Endodermal cell (in vitro differentiated cells): Measurements from ENCODE around the gene GLRX3. TPM values are rescaled to one million over a fixed set of nuclear protein-coding genes. Genes with fewer than 3 reads are reported as not detected.

ENCODE experiments used
- DNase-seq: peaks from one replicate; pipeline ENCODE4 v3.0.0-alpha.2; 2017
- H3K27ac ChIP-seq: 2 replicates; pipeline ENCODE4 v1.5.1; 2013; ENCODE audit warnings: mild to moderate bottlenecking, low read depth, low read length, moderate library complexity
- H3K27me3 ChIP-seq: 2 replicates; pipeline ENCODE4 v1.6.1; 2013; ENCODE audit warnings: mild to moderate bottlenecking, low read length, moderate library complexity; ENCODE audit not compliant: insufficient read depth, control insufficient read depth, poor library complexity, severe bottlenecking
- H3K36me3 ChIP-seq: 2 replicates; pipeline ENCODE4 v1.7.0; 2013; ENCODE audit warnings: mild to moderate bottlenecking, low read length, moderate library complexity; ENCODE audit not compliant: control insufficient read depth, insufficient read depth
- H3K4me1 ChIP-seq: one replicate; pipeline ENCODE4 v1.7.0; 2013; ENCODE audit warnings: low read length; ENCODE audit not compliant: control insufficient read depth, insufficient read depth
- H3K4me3 ChIP-seq: 2 replicates; pipeline ENCODE4 v1.5.1; 2013; ENCODE audit warnings: mild to moderate bottlenecking, low read length, moderate library complexity
- H3K9ac ChIP-seq: 2 replicates; pipeline ENCODE4 v1.6.1; 2013; ENCODE audit warnings: mild to moderate bottlenecking, low read length, moderate library complexity; ENCODE audit not compliant: poor library complexity, severe bottlenecking; ENCODE audit errors: extremely low read depth
- H3K9me3 ChIP-seq: 2 replicates; pipeline ENCODE4 v1.6.1; 2013; ENCODE audit warnings: mild to moderate bottlenecking, low read length, moderate library complexity; ENCODE audit not compliant: control insufficient read depth
- H3K27ac Mint-ChIP-seq: 2 replicates; pipeline ENCODE4 v1.8.0; 2020; ENCODE audit warnings: mixed read lengths
- H3K27me3 Mint-ChIP-seq: 2 replicates; pipeline ENCODE4 v1.8.0; 2021; ENCODE audit warnings: mild to moderate bottlenecking, mixed read lengths; ENCODE audit not compliant: insufficient read depth
- H3K36me3 Mint-ChIP-seq: 2 replicates; pipeline ENCODE4 v1.8.0; 2020; ENCODE audit warnings: low read depth, mixed read lengths
- H3K4me1 Mint-ChIP-seq: 2 replicates; pipeline ENCODE4 v1.8.0; 2020; ENCODE audit warnings: mixed read lengths
- H3K4me3 Mint-ChIP-seq: 2 replicates; pipeline ENCODE4 v1.8.0; 2020; ENCODE audit warnings: mild to moderate bottlenecking, moderate library complexity, mixed read lengths
- H3K9me3 Mint-ChIP-seq: 2 replicates; pipeline ENCODE4 v1.8.0; 2020; ENCODE audit warnings: mild to moderate bottlenecking, mixed read lengths
- WGBS, 2 experiments: methylation state at CpG; one replicate each; pipeline versions ENCODE4 v1.1.5 to v1.1.7; 2013; ENCODE audit warnings: missing lambda C conversion rate in 2 of 2, mixed read lengths in 1 of 2; ENCODE audit not compliant: insufficient coverage in 1 of 2, insufficient read length in 1 of 2; 5-methylcytosine and 5-hydroxymethylcytosine counted together
- total RNA-seq, 2 donors: library from RNA; stranded (reverse); fragmentation: NEBNext Ultra II Directional in 1 of 2; extraction: Animal tissue kit (Norgen Biotek cat#: 25700) in 1 of 2; gene quantifications; 2 replicates in 1 of 2; 3 replicates in 1 of 2; pipeline ENCODE4 v1.2.1, GENCODE V29; 2021
- TF ChIP-seq, protein P1 (sequence below): fragments of 200-600 bp; sonication (generic); conservative IDR thresholded peaks from 2 replicates; pipeline ENCODE4 v1.5.0; 2021; ENCODE audit warnings: antibody characterized with exemption, mild to moderate bottlenecking

Gene GLRX3
- total RNA-seq, 2 donors from 2014 or later = 119 to 123 TPM

GRCh38 chr10:130128922-130129321, 7.3 kb upstream of the GLRX3 start:
- H3K27me3 Mint-ChIP-seq = peaks cover 17% of the 10 kb centered on the region
- no peak overlapping the region for H3K27ac ChIP-seq
- no peak overlapping the region for H3K4me3 Mint-ChIP-seq
- DNase-seq = no peak
- TF ChIP-seq, protein P1, sequence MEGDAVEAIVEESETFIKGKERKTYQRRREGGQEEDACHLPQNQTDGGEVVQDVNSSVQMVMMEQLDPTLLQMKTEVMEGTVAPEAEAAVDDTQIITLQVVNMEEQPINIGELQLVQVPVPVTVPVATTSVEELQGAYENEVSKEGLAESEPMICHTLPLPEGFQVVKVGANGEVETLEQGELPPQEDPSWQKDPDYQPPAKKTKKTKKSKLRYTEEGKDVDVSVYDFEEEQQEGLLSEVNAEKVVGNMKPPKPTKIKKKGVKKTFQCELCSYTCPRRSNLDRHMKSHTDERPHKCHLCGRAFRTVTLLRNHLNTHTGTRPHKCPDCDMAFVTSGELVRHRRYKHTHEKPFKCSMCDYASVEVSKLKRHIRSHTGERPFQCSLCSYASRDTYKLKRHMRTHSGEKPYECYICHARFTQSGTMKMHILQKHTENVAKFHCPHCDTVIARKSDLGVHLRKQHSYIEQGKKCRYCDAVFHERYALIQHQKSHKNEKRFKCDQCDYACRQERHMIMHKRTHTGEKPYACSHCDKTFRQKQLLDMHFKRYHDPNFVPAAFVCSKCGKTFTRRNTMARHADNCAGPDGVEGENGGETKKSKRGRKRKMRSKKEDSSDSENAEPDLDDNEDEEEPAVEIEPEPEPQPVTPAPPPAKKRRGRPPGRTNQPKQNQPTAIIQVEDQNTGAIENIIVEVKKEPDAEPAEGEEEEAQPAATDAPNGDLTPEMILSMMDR = no peak
- no peaks in the 10 kb centered on the region for H3K36me3 ChIP-seq
- no peaks in the 10 kb centered on the region for H3K4me1 ChIP-seq
- peaks cover 9% of the 10 kb centered on the region for H3K4me1 Mint-ChIP-seq
- 87 to 90% methylated on average over 6 to 27 of the region's 27 CpGs for WGBS, 2 experiments
- H3K27ac Mint-ChIP-seq = no peak overlapping the region
- H3K27me3 ChIP-seq = no peaks in the 10 kb centered on the region
- no peaks in the 10 kb centered on the region for H3K9me3 Mint-ChIP-seq
- no peaks in the 10 kb centered on the region for H3K36me3 Mint-ChIP-seq
- no peak overlapping the region for H3K9ac ChIP-seq
- no peak overlapping the region for H3K4me3 ChIP-seq
- H3K9me3 ChIP-seq = no peaks in the 10 kb centered on the region

- WGBS, 2 experiments = 37 to 38% methylated on average over 11 to 17 of the region's 17 CpGs
- Mint-ChIP-seq H3K4me1 (peaks cover 10% of the 10 kb centered on the region), H3K4me3 (peak overlapping the region; percentile 79), H3K27me3 (peaks cover 16% of the 10 kb centered on the region), H3K27ac (no peak overlapping the region), H3K9me3 (no peaks in the 10 kb centered on the region), H3K36me3 (peaks cover 22% of the 10 kb centered on the region)
- Histone ChIP-seq H3K4me3 (peak overlapping the region; percentile 95), H3K27ac (no peak overlapping the region), H3K9me3 (no peaks in the 10 kb centered on the region), H3K9ac (peak overlapping the region; percentile 30), H3K27me3 (no peaks in the 10 kb centered on the region), H3K4me1 (no peaks in the 10 kb centered on the region), H3K36me3 (peaks cover 19% of the 10 kb centered on the region)
- DNase-seq = no peak
- TF ChIP-seq, protein P1 = no peak
These were observed 440 bp upstream of the GLRX3 start for GRCh38 chr10:130135676-130136225.

- H3K9me3 ChIP-seq = no peaks in the 10 kb centered on the region
- H3K4me3 ChIP-seq = peak overlapping the region; percentile 95
- Mint-ChIP-seq H3K4me3 (peak overlapping the region; percentile 79), H3K36me3 (peaks cover 31% of the 10 kb centered on the region), H3K27ac (peak overlapping the region; percentile 79), H3K9me3 (no peaks in the 10 kb centered on the region), H3K4me1 (peaks cover 16% of the 10 kb centered on the region), H3K27me3 (peaks cover 11% of the 10 kb centered on the region)
- 6 to 8% methylated on average over 8 to 10 of the region's 10 CpGs for WGBS, 2 experiments
- H3K27me3 ChIP-seq = no peaks in the 10 kb centered on the region
- no peak overlapping the region for H3K27ac ChIP-seq
- peak overlapping the region; percentile 80 for H3K9ac ChIP-seq
- H3K4me1 ChIP-seq = no peaks in the 10 kb centered on the region
- H3K36me3 ChIP-seq = peaks cover 31% of the 10 kb centered on the region
- TF ChIP-seq, protein P1 = no peak
- DNase-seq = no peak
These were observed 878 bp downstream of the GLRX3 start for GRCh38 chr10:130137090-130137448.
